WTC11 (cell line): Measurements from ENCODE around the gene TMPRSS12.
"Not testable (repeated sequence)": the region's sequence is repeated elsewhere in the genome, so short reads cannot be mapped to it uniquely, and the experiment has no call there.

Source experiments
- NFYB ChIP-seq: sonication (generic); formaldehyde crosslinking; conservative IDR thresholded peaks from 2 replicates; pipeline ENCODE4 v1.8.0; 2022; ENCODE audit warnings: low read depth, missing genetic modification reagents
- TF ChIP-seq, protein P1 (sequence below): sonication (generic); formaldehyde crosslinking; IDR thresholded peaks from 2 replicates; pipeline ENCODE4 v1.8.1; 2023; ENCODE audit warnings: mild to moderate bottlenecking, missing genetic modification reagents

DNA sequence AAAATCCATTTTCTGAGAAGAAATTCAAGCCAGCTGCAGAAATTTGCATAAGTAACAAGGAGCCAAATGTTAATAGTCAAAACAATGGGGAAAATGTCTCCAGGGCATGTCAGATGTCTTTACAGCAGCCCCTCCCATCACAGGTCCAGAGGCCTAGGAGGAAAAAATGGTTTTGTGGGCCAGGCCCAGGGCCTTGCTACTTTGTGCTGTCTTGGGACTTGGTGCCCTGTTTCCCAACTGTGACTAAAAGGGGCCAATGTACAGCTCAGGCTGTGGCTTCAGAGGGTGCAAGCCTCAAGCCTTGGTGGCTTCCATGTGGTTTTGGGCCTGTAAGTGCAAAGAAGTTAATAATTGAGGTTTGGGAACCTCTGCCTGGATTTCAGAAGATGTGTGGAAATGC lies 8.9 kb upstream of the TMPRSS12 start:
- TF ChIP-seq, protein P1, sequence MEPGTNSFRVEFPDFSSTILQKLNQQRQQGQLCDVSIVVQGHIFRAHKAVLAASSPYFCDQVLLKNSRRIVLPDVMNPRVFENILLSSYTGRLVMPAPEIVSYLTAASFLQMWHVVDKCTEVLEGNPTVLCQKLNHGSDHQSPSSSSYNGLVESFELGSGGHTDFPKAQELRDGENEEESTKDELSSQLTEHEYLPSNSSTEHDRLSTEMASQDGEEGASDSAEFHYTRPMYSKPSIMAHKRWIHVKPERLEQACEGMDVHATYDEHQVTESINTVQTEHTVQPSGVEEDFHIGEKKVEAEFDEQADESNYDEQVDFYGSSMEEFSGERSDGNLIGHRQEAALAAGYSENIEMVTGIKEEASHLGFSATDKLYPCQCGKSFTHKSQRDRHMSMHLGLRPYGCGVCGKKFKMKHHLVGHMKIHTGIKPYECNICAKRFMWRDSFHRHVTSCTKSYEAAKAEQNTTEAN = not testable (repeated sequence)
- TF ChIP-seq NFYB (CRISPR knock-in tag) = not testable (repeated sequence)
